Fibroblast of pulmonary artery (primary cell): ENCODE data around the gene AP1M1.

Source experiments
- DNase-seq: peaks from one replicate; pipeline ENCODE4 v3.0.0-alpha.2; 2010; ENCODE audit warnings: low read depth
- H3K4me3 ChIP-seq: replicated peaks from 2 replicates; pipeline ENCODE4 v1.5.1; 2011; ENCODE audit warnings: low read depth, mild to moderate bottlenecking, control low read depth, low read length, moderate library complexity
- TF ChIP-seq, protein P1 (sequence below): IDR thresholded peaks from 2 replicates; pipeline ENCODE4 v1.5.1; 2011; ENCODE audit warnings: mild to moderate bottlenecking, control low read depth, low read length, inconsistent platforms; ENCODE audit errors: missing control alignments

Gene AP1M1

DNA sequence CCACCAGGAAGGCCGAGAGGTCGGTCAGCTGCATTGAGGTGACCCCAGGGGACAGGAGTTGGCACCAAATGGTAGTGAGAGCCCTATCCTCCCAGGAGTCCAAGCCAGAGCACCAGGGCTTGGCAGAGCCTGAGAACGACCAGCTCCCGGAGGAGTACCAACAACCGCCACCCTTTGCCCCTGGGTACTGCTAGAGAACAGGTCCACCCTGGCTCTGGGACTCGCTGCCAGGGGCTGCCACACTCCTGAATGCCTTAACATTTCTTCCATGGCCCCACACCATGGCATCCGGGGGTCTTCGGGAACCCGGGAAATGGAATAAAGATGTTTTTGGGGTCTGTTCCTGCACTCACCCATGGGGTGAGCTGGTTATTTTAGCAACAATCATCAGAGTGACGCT lies 40.1 kb upstream of the AP1M1 start:
- no peak for DNase-seq
- TF ChIP-seq, protein P1, sequence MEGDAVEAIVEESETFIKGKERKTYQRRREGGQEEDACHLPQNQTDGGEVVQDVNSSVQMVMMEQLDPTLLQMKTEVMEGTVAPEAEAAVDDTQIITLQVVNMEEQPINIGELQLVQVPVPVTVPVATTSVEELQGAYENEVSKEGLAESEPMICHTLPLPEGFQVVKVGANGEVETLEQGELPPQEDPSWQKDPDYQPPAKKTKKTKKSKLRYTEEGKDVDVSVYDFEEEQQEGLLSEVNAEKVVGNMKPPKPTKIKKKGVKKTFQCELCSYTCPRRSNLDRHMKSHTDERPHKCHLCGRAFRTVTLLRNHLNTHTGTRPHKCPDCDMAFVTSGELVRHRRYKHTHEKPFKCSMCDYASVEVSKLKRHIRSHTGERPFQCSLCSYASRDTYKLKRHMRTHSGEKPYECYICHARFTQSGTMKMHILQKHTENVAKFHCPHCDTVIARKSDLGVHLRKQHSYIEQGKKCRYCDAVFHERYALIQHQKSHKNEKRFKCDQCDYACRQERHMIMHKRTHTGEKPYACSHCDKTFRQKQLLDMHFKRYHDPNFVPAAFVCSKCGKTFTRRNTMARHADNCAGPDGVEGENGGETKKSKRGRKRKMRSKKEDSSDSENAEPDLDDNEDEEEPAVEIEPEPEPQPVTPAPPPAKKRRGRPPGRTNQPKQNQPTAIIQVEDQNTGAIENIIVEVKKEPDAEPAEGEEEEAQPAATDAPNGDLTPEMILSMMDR, result no peak
- no peak overlapping the region for H3K4me3 ChIP-seq

DNA sequence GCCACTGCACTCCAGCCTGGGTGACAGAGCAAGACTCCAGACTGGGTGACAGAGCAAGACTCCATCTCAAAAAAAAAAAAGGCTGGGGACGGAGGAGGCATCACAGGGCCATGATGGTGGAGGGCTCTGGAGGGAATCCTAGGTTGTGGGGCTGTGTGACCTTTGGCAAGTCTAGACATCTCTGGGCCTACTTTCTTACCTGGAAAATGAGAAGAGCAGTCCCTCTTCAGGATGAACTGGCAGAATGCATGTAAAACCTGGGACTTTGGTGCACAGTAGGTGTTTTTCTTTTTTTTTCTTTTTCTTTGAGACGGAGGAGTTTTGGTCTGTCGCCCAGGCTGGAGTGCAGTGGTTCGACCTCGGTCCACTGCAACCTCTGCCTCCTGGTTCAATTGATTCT lies 38.1 kb upstream of the AP1M1 start:
- TF ChIP-seq, protein P1, result no peak
- DNase-seq, result no peak
- H3K4me3 ChIP-seq, result no peak overlapping the region

DNA sequence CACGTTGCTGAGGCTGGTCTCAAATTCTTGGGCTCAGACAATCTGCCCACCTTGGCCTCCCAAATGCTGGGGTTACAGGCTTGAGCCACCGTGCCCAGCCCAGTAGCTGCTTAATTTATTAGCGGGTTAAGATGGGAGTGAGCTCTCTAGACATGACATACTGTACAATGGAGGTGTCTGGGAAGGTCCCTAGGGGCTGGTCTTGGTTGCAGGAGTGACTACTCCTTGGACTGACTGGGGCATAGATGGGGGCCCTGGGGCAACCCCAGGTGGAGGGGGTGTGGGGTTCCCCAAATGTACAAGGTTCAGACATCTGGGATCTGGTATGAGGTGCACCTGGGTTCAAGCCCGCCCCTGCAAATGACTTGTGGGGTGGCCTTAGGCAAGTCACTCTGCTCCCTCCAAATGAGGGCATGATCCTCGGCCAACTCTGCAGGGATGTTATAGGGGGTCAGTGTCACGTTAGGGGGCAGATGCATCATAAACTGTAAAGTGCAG lies 37.2 kb upstream of the AP1M1 start:
- no peak overlapping the region for H3K4me3 ChIP-seq
- DNase-seq, result no peak
- TF ChIP-seq, protein P1, result no peak

DNA sequence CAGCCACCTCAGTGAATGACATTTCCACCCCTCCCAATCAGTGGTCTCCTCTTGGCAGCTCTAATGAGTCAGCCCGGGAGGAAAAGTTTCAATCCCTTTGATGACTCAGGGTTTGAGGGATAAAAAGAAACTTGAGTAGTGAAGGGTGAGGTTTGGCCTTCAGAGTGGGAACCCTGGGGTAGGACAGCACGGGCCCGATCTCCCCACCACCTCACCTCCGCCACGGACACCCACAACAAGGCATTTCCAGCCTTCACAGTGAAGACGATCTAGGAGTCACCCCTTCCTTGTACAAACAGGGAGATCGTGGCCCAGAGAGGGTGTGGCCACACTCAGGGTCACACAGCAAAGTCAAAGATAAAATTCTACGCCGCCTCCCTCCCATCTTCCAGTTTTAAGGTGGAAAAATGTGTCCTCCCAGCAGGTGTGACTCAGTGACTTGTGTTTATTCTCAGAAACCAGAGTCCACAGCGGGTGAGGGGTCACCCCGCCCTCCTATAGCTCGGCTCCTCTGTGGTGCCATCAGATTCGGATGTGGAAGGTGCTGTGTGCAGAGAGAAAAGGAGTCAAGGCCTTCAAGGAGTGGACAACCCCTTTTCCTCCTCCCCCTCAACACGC lies 36.7 kb upstream of the AP1M1 start:
- TF ChIP-seq, protein P1, result no peak
- no peak overlapping the region for H3K4me3 ChIP-seq
- DNase-seq, result peak; percentile 40

DNA sequence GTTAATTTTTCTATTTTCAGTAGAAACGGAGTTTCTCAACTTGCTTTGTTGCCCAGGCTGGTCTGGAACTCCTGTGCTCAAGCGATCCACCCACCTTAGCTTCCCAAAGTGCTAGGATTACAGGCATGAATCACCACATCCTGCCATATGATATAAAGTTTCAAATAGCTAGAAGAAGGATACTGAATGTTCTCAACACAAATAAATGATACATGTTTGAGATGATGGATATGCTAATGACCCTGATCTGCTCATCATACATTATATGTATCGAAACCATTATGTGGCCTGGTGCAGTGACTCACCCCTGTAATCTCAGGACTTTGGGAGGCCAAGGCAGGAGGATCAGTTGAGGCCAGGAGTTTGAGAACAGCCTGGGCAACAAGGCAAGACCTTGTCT lies 35.9 kb upstream of the AP1M1 start:
- TF ChIP-seq, protein P1, result no peak
- H3K4me3 ChIP-seq, result no peak overlapping the region
- DNase-seq, result peak; percentile 66

DNA sequence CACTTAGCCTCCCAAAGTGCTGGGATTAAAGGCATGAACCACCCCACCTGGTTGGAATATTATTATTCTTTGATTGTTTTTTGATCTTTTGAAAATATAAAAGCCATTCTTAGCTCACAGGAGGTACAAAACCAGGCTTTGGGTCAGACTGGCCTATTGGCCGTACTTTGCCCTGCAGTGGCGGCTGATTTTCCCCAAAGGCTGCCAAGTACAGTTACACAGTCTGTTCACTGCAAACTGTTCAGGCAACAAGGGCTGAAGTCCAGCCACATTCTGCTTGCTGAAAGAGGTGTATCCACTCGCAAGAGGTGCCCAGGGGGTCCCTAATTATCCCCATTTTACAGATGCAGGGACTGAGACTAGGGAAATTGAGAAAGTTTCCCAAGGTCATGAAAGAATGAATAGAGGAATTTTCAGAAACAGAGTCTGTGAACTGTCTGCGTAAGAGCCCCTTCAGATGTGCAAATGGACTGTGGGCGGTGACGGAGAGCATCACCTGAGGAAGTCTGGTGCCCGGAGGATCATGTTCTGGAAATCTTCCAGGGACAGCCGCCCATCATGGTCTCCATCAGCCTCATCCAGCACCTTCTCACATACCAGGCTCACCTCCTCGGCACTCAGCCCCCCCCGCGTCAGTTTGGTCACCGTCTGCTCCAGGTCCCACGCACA lies 33.4 kb upstream of the AP1M1 start:
- no peak for DNase-seq
- TF ChIP-seq, protein P1, result no peak
- H3K4me3 ChIP-seq, result no peak overlapping the region
